Right atrium auricular region (tissue), 2 donors: ENCODE data around the gene NR6A1. TPM values are rescaled to one million over a fixed set of nuclear protein-coding genes. Genes with fewer than 3 reads are reported as not detected.

Source experiments
- DNase-seq: peaks from one replicate; pipeline ENCODE4 v3.0.0-alpha.2; 2019; ENCODE audit warnings: low spot score
- H3K27ac ChIP-seq, 2 donors: fragments of 200-600 bp; sonication (generic); 1 replicate in 1 of 2; 2 replicates in 1 of 2; pipeline ENCODE4 v1.5.1; 2016 to 2019
- H3K27me3 ChIP-seq, 2 donors: fragments of 200-600 bp; sonication (generic); one replicate each; pipeline versions ENCODE4 v1.5.1 to v1.6.0; 2017 to 2019
- H3K36me3 ChIP-seq: fragments of 200-600 bp; sonication (generic); one replicate; pipeline ENCODE4 v1.5.1; 2016
- H3K4me1 ChIP-seq, 2 donors: fragments of 200-600 bp; sonication (generic); one replicate each; pipeline versions ENCODE4 v1.5.1 to v1.6.0; 2017 to 2019
- H3K4me3 ChIP-seq, 2 donors: fragments of 200-600 bp; sonication (generic); 1 replicate in 1 of 2; 2 replicates in 1 of 2; pipeline ENCODE4 v1.5.1; 2017 to 2019; ENCODE audit warnings: mild to moderate bottlenecking in 1 of 2, moderate library complexity in 1 of 2
- H3K9me3 ChIP-seq, 2 donors: fragments of 200-600 bp; sonication (generic); one replicate each; pipeline ENCODE4 v1.5.1; 2019
- CTCF ChIP-seq, 2 donors: fragments of 200-600 bp; sonication (generic); IDR thresholded peaks; one replicate each; pipeline ENCODE4 v1.5.1; 2019; ENCODE audit warnings: antibody characterized with exemption in 2 of 2
- total RNA-seq, 2 donors: library from RNA; depleted of rRNA; stranded (reverse); fragments of >200 nt; gene quantifications; one replicate each; pipeline ENCODE4 v1.1.0, GENCODE V29; 2016

Gene NR6A1
- total RNA-seq, 2 donors from 2014 or later = 1.9 to 2.6 TPM

GRCh38 chr9:124475868-124476690 lies 295.0 kb downstream of the NR6A1 start:
- DNase-seq = no peak
- H3K36me3 ChIP-seq = no peaks in the 10 kb centered on the region

GRCh38 chr9:124475158-124475867 lies 295.8 kb downstream of the NR6A1 start:
- Histone ChIP-seq H3K27me3 (peaks cover 0 to 10% of the 10 kb centered on the region in 2 donors), H3K36me3 (no peaks in the 10 kb centered on the region), H3K4me3 (no peak overlapping the region), H3K4me1 (peaks cover 0 to 12% of the 10 kb centered on the region in 2 donors), H3K9me3 (no peaks in the 10 kb centered on the region), H3K27ac (no peak overlapping the region)
- TF ChIP-seq CTCF (IDR thresholded peaks at IDR 0.05) = no peak
- no peak for DNase-seq

More at GRCh38 chr9:124475868-124476690, 295.0 kb downstream of the NR6A1 start:
- no peak overlapping the region for H3K27ac ChIP-seq
- no peaks in the 10 kb centered on the region for H3K9me3 ChIP-seq
- peaks cover 0 to 10% of the 10 kb centered on the region in 2 donors for H3K27me3 ChIP-seq
- peaks cover 0 to 12% of the 10 kb centered on the region in 2 donors for H3K4me1 ChIP-seq
- no peak for TF ChIP-seq CTCF (IDR thresholded peaks at IDR 0.05)
- H3K4me3 ChIP-seq = no peak overlapping the region

GRCh38 chr9:124474151-124474550 lies 297.0 kb downstream of the NR6A1 start:
- H3K4me3 ChIP-seq = no peak overlapping the region
- H3K27me3 ChIP-seq = peaks cover 0 to 10% of the 10 kb centered on the region in 2 donors
- DNase-seq = no peak
- H3K27ac ChIP-seq = no peak overlapping the region
- peaks cover 0 to 12% of the 10 kb centered on the region in 2 donors for H3K4me1 ChIP-seq
- no peaks in the 10 kb centered on the region for H3K9me3 ChIP-seq
- no peaks in the 10 kb centered on the region for H3K36me3 ChIP-seq
- TF ChIP-seq CTCF (IDR thresholded peaks at IDR 0.05) = no peak

- Histone ChIP-seq H3K27me3 (peaks cover 0 to 10% of the 10 kb centered on the region in 2 donors), H3K36me3 (no peaks in the 10 kb centered on the region), H3K4me1 (peaks cover 0 to 12% of the 10 kb centered on the region in 2 donors), H3K9me3 (no peaks in the 10 kb centered on the region), H3K27ac (no peak overlapping the region), H3K4me3 (no peak overlapping the region)
- DNase-seq = no peak
- no peak for TF ChIP-seq CTCF (IDR thresholded peaks at IDR 0.05)
Observed at GRCh38 chr9:124473310-124473709, 297.8 kb downstream of the NR6A1 start.

GRCh38 chr9:124472770-124473169 lies 298.3 kb downstream of the NR6A1 start:
- peaks cover 0 to 7% of the 10 kb centered on the region in 2 donors for H3K4me1 ChIP-seq
- H3K27ac ChIP-seq = no peak overlapping the region
- TF ChIP-seq CTCF (IDR thresholded peaks at IDR 0.05) = no peak
- no peak for DNase-seq
- no peak overlapping the region for H3K4me3 ChIP-seq
- no peaks in the 10 kb centered on the region for H3K9me3 ChIP-seq
- no peaks in the 10 kb centered on the region for H3K36me3 ChIP-seq
- H3K27me3 ChIP-seq = peaks cover 0 to 7% of the 10 kb centered on the region in 2 donors
